HFF-Myc (cell line): Measurements from ENCODE around the gene RARS2.
"Not testable (repeated sequence)": the region's sequence is repeated elsewhere in the genome, so short reads cannot be mapped to it uniquely, and the experiment has no call there.

Source experiments
- DNase-seq: peaks from one replicate; pipeline ENCODE4 v3.0.0-alpha.2; 2011; ENCODE audit warnings: low read depth; ENCODE audit errors: extremely low read depth
- H3K4me3 ChIP-seq: replicated peaks from 2 replicates; pipeline ENCODE4 v1.5.1; 2011; ENCODE audit warnings: low read depth, mild to moderate bottlenecking, control low read depth, low read length
- CTCF ChIP-seq: IDR thresholded peaks from 2 replicates; pipeline ENCODE4 v1.5.1; 2012; ENCODE audit warnings: mild to moderate bottlenecking, low read depth, low read length, control low read depth; ENCODE audit errors: missing control alignments

The RARS2 gene

GRCh38 chr6:87501809-87502572 is 87.8 kb downstream of the RARS2 start:
- no peak for DNase-seq
- H3K4me3 ChIP-seq: no peak overlapping the region
- no peak for TF ChIP-seq CTCF

DNA sequence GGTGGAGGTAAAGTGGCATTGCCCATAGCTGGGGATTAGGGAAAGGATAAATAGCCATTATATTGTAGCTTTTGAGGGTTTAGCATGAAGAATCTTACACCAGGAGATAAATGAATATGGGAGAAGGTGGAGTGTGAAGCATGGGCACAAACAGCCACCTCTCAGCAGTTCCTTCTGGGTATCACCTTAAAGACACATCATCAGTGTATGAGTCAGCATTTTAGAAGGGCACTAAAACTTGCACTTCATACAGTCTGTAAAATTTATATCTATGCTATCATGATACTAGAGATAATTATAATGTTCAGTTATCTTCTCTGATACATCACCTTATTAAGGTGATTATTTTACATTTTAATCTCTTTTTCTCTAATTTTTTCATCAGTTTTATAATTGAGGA is 91.7 kb downstream of the RARS2 start:
- TF ChIP-seq CTCF: no peak
- no peak for DNase-seq

DNA sequence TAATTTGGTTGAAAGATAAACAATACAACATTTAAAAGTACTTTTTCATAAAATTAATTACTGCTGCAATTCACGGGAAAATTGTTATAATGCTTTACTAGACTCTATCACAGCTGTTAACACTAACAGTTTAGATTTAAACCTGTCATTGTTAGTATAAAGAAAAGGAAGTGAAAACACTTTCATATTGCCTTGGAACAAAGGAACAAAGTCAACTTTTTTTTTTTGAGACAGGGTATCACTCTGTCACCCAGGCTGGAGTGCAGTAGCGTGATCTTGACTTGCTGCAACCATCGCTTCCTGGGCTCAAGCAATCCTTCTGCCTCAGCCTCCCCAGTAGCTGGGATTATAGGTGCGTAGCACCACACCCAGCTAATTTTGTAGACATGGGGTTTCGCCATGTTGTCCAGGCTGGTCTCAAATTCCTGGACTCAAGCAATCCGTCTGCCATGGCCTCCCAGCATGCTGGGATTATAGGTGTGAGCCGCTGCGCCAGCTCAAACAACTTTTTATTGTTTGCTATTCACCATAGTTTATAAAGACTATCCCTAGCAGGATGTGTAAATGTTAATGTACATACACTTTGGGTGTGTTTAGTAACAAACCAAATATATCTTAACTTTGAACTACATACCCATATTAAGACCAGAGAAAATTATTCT is 94.9 kb downstream of the RARS2 start:
- no peak for DNase-seq
- H3K4me3 ChIP-seq: no peak overlapping the region
- no peak for TF ChIP-seq CTCF

More for the DNA sequence above, 91.7 kb downstream of the RARS2 start:
- no peak overlapping the region for H3K4me3 ChIP-seq

DNA sequence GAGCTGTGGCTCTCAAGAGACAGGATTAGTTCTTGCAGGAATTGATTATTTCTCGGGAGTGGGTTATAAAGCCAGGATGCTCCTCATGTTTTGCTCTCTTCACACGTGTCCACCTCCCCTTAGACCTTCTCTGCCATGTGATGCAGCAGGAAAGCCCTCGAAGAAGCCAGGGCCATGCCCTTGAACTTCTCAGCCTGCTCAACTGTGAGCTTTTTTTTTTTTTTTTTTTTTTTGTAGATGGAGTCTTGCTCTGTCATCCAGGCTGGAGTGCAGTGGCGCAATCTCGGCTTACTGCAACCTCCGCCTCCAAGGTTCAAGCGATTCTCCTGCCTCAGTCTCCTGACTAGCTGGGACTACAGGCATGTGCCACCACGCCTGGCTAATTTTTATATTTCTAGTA is 100.5 kb downstream of the RARS2 start:
- DNase-seq, H3K4me3 ChIP-seq: not testable (repeated sequence)

- TF ChIP-seq CTCF: no peak
- H3K4me3 ChIP-seq: no peak overlapping the region
- no peak for DNase-seq
Measured at GRCh38 chr6:87487555-87487954, 102.2 kb downstream of the RARS2 start.

DNA sequence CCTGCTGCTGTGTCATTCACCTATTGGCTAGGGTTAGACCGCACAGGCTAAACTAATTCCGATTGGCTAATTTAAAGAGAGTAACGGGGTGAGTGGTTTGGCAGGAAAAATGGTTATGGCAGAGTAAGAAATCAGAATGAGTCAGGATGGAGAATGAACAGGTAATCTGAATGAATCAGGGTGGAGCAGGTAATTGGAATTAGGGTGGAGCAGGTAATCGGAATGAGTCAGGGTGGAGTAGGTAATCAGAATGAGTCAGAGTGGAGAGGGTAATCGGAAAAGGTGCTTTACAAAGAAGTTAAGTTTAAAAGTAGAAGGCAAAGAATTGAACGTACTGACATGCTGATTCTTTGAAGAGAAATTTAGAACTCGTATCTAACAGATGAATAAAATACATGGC is 105.3 kb downstream of the RARS2 start:
- DNase-seq: no peak
- no peak for TF ChIP-seq CTCF
- H3K4me3 ChIP-seq: no peak overlapping the region

DNA sequence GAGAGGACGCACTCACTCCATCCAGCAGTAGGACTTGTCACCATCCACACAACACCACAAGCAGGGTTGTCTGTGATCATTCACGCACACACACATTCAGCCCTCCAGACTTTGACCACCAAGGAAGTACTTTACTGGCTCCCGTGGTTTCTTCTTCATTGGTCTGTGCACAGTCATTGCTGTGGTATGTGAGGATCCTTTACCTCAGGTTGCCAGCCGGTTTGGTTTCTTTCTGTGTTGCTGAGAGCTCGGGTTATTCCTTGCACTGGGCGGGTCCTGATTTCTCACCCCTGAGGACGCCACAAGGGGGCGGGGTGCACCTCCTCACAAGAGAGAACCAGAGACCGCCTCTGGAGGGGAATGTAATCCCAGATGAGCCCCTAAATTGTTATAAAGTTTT is 105.9 kb downstream of the RARS2 start:
- H3K4me3 ChIP-seq: no peak overlapping the region
- DNase-seq: peak; percentile 46
- TF ChIP-seq CTCF: peak; percentile 39
